Spinal cord (tissue), 10 donors: ENCODE results near the gene PLA2G2D. TPM values are rescaled to one million over a fixed set of nuclear protein-coding genes. Genes with fewer than 3 reads are reported as not detected.

Experiments used
- DNase-seq, 6 donors: peaks; one replicate each; pipeline versions ENCODE4 v3.0.0 to v3.0.0-alpha.2; 2013 to 2015; ENCODE audit warnings: low spot score in 6 of 6, low read depth in 4 of 6
- H3K27ac ChIP-seq: one replicate; pipeline ENCODE4 v1.5.1; 2013; ENCODE audit warnings: low read depth, low read length, control low read depth
- H3K27me3 ChIP-seq: one replicate; pipeline ENCODE4 v1.6.1; 2013; ENCODE audit warnings: low read length; ENCODE audit not compliant: control insufficient read depth, insufficient read depth
- H3K36me3 ChIP-seq: one replicate; pipeline ENCODE4 v1.6.1; 2013; ENCODE audit warnings: low read length; ENCODE audit not compliant: control insufficient read depth, insufficient read depth
- H3K4me1 ChIP-seq: one replicate; pipeline ENCODE4 v1.6.1; 2013; ENCODE audit warnings: low read length; ENCODE audit not compliant: control insufficient read depth, insufficient read depth
- H3K4me3 ChIP-seq: one replicate; pipeline ENCODE4 v1.5.1; 2013; ENCODE audit warnings: low read depth, low read length, control low read depth
- H3K9me3 ChIP-seq: one replicate; pipeline ENCODE4 v1.6.1; 2013; ENCODE audit warnings: low read length; ENCODE audit not compliant: control insufficient read depth, insufficient read depth
- WGBS: methylation state at CpG from one replicate; pipeline ENCODE4 v1.1.5; 2013; ENCODE audit warnings: missing lambda C conversion rate; ENCODE audit not compliant: insufficient coverage; 5-methylcytosine and 5-hydroxymethylcytosine counted together
- polyA plus RNA-seq, 2 donors: library from polyadenylated mRNA; unstranded; fragments of 120-200 nt; gene quantifications; one replicate each; pipeline ENCODE4 v1.2.1, GENCODE V29; 2013; ENCODE audit not compliant: insufficient read length in 2 of 2
- total RNA-seq, 2 donors: library from RNA; depleted of rRNA in 1 of 2; stranded (reverse); fragments of 120-200 nt in 1 of 2; fragments of >200 nt in 1 of 2; gene quantifications; one replicate each; pipeline versions ENCODE4 v1.2.3 to v1.2.4, GENCODE V29; 2013 to 2014
- donor health status: healthy.

The PLA2G2D gene
- total and polyA plus RNA-seq, 4 donors = 0.10 to 0.18 TPM; not detected in 2

GRCh38 chr1:20093940-20094391 lies 25.4 kb downstream of the PLA2G2D start:
- Histone ChIP-seq H3K27me3 (no peaks in the 10 kb centered on the region), H3K4me3 (no peak overlapping the region), H3K36me3 (no peaks in the 10 kb centered on the region), H3K27ac (no peak overlapping the region), H3K9me3 (no peaks in the 10 kb centered on the region), H3K4me1 (no peaks in the 10 kb centered on the region)
- no peak for DNase-seq
- 87% methylated on average over 4 of the region's 5 CpGs for WGBS

DNA sequence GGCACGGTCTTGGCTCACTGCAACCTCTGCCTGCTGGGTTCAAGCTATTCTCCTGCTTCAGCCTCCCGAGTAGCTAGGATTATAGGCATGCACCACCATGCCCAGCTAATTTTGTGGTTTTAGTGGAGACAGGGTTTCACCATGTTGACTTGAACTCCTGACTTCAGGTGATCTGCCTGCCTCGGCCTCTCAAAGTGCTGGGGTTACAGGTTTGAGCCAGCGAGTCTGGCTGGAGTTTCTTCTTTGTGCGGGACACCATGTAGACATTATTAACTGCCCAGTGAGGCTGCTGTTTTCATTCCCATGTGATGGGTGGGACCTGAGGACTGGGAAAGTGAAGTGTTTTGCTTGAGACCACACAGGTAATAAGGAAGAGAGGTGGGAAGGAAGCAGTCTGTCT lies 26.0 kb downstream of the PLA2G2D start:
- no peak overlapping the region for H3K27ac ChIP-seq
- 93% methylated on average over 5 of the region's 5 CpGs for WGBS

GRCh38 chr1:20090641-20091040 lies 28.7 kb downstream of the PLA2G2D start:
- no peak overlapping the region for H3K27ac ChIP-seq
- no peaks in the 10 kb centered on the region for H3K9me3 ChIP-seq
- no peak for DNase-seq
- H3K27me3 ChIP-seq = no peaks in the 10 kb centered on the region
- no peaks in the 10 kb centered on the region for H3K36me3 ChIP-seq
- no peaks in the 10 kb centered on the region for H3K4me1 ChIP-seq
- no peak overlapping the region for H3K4me3 ChIP-seq
- 88% methylated on average over 6 of the region's 6 CpGs for WGBS

More for the DNA sequence above, 26.0 kb downstream of the PLA2G2D start:
- no peaks in the 10 kb centered on the region for H3K36me3 ChIP-seq
- no peaks in the 10 kb centered on the region for H3K27me3 ChIP-seq
- H3K4me1 ChIP-seq = no peaks in the 10 kb centered on the region
- DNase-seq = no peak
- H3K9me3 ChIP-seq = no peaks in the 10 kb centered on the region
- H3K4me3 ChIP-seq = no peak overlapping the region

- H3K4me3 ChIP-seq = no peak overlapping the region
- no peak overlapping the region for H3K27ac ChIP-seq
- no peaks in the 10 kb centered on the region for H3K36me3 ChIP-seq
- no peaks in the 10 kb centered on the region for H3K9me3 ChIP-seq
- H3K4me1 ChIP-seq = no peaks in the 10 kb centered on the region
- WGBS = 100% methylated on average over 2 of the region's 3 CpGs
- no peak for DNase-seq
- H3K27me3 ChIP-seq = no peaks in the 10 kb centered on the region
Measured at GRCh38 chr1:20090119-20090518, 29.2 kb downstream of the PLA2G2D start.

DNA sequence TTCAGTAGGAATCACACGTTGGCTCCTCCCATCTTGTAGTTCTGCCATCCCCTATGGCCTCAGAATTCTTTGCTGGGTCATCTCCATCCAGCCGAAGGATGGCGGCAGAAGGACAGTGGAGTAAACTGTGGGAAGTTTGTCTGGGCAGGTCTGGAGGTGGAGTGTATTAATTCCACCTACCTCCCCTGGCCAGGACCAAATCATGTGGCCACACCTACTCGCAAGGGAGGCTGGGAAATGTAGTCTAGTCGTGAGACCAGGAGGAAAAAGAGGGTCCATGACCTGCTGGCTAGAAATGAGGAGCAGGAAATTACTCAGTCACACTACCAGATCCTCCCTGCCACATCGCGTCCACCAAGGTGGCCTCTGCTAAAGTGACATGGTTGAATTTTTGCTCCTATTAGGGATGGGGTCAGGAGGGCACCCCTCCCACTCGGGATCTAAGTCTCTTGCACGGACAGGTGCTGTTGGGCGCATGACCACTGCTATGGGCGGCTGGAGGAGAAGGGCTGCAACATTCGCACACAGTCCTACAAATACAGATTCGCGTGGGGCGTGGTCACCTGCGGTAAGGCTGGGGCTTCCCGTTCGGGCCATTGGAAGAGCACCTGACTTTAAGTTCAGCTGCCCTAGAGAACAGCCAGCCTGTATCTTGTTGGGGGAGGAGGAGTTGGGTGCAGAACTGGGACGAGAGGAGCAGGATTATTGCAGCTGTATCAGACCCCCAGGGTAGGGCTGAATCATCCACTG lies 29.8 kb downstream of the PLA2G2D start:
- Histone ChIP-seq H3K9me3 (no peaks in the 10 kb centered on the region), H3K4me1 (no peaks in the 10 kb centered on the region), H3K27ac (no peak overlapping the region), H3K4me3 (no peak overlapping the region), H3K36me3 (no peaks in the 10 kb centered on the region), H3K27me3 (no peaks in the 10 kb centered on the region)
- WGBS = 93% methylated on average over 12 of the region's 19 CpGs
- no peak for DNase-seq

- no peak overlapping the region for H3K4me3 ChIP-seq
- no peaks in the 10 kb centered on the region for H3K9me3 ChIP-seq
- 74% methylated on average over 4 of the region's 4 CpGs for WGBS
- DNase-seq = no peak
- no peaks in the 10 kb centered on the region for H3K36me3 ChIP-seq
- H3K27me3 ChIP-seq = no peaks in the 10 kb centered on the region
- no peak overlapping the region for H3K27ac ChIP-seq
- no peaks in the 10 kb centered on the region for H3K4me1 ChIP-seq
Measured at GRCh38 chr1:20087668-20088067, 31.7 kb downstream of the PLA2G2D start.

DNA sequence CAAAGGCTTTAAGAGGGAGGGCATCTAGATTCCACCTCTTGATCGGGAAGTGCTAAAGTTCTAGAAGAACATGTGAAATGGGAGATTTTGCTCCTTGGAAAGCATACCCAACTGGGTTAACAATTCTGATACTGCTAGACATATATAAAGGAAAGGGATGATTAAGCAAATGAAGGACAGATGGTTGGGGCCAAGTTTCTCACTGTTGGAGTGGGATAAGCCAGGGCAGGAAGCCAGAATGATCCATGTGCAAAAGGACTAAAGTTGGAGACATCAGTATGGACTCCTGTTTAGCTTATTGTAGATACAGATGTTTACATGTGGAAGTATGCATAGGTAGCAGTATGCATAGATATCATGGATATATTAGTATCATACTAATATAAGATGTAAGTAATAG lies 32.5 kb downstream of the PLA2G2D start:
- DNase-seq = no peak
- Histone ChIP-seq H3K27ac (no peak overlapping the region), H3K9me3 (no peaks in the 10 kb centered on the region), H3K36me3 (no peaks in the 10 kb centered on the region), H3K4me3 (no peak overlapping the region), H3K4me1 (no peaks in the 10 kb centered on the region), H3K27me3 (no peaks in the 10 kb centered on the region)
- WGBS = no CpG with 5 or more reads among the region's 1 CpG

- Histone ChIP-seq H3K36me3 (no peaks in the 10 kb centered on the region), H3K4me1 (peaks cover 11% of the 10 kb centered on the region), H3K9me3 (no peaks in the 10 kb centered on the region), H3K27me3 (no peaks in the 10 kb centered on the region), H3K4me3 (no peak overlapping the region), H3K27ac (no peak overlapping the region)
- WGBS = 93% methylated on average over 9 of the region's 10 CpGs
- DNase-seq = no peak
Measured at GRCh38 chr1:20083178-20083944, 36.0 kb downstream of the PLA2G2D start.

GRCh38 chr1:20082772-20083171 lies 36.6 kb downstream of the PLA2G2D start:
- H3K27ac ChIP-seq = no peak overlapping the region
- H3K9me3 ChIP-seq = no peaks in the 10 kb centered on the region
- 87% methylated on average over 2 of the region's 2 CpGs for WGBS
- H3K4me1 ChIP-seq = peaks cover 11% of the 10 kb centered on the region
- H3K4me3 ChIP-seq = no peak overlapping the region
- no peak for DNase-seq
- no peaks in the 10 kb centered on the region for H3K27me3 ChIP-seq
- no peaks in the 10 kb centered on the region for H3K36me3 ChIP-seq
